OCI-LY7 (cell line): ENCODE data around the gene UBALD1.

ENCODE experiments used
- CTCF ChIP-seq: fragments of 200-600 bp; sonication (generic); conservative IDR thresholded peaks from 2 replicates; pipeline ENCODE4 v1.5.1; 2014; ENCODE audit warnings: mild to moderate bottlenecking, antibody characterized with exemption, low read length, moderate library complexity, mixed read lengths
- EZH2phosphoT487 ChIP-seq: fragments of 200-600 bp; sonication (generic); IDR thresholded peaks from 2 replicates; pipeline ENCODE4 v1.6.1; 2018; ENCODE audit warnings: low read depth, borderline replicate concordance, mild to moderate bottlenecking, mixed run types, antibody characterized with exemption, low read length, moderate library complexity, mixed read lengths

- no peak for TF ChIP-seq CTCF
- TF ChIP-seq EZH2phosphoT487, result no peak
These were observed 5.3 kb downstream of the UBALD1 start for GRCh38 chr16:4609200-4610010.
